HEK293T (cell line): ENCODE results near the gene PADI6.

Experiments used
- BHLHE40 ChIP-seq: fragments of 450-650 bp; IDR thresholded peaks from 2 replicates; pipeline ENCODE4 v1.6.1; 2016; ENCODE audit warnings: mild to moderate bottlenecking, moderate library complexity, borderline replicate concordance
- HDGF ChIP-seq: fragments of 450-650 bp; IDR thresholded peaks from 2 replicates; pipeline ENCODE4 v1.6.1; 2017; ENCODE audit warnings: antibody characterized with exemption, borderline replicate concordance
- SP1 ChIP-seq: fragments of 450-650 bp; IDR thresholded peaks from 2 replicates; pipeline ENCODE4 v1.6.1; 2017

DNA sequence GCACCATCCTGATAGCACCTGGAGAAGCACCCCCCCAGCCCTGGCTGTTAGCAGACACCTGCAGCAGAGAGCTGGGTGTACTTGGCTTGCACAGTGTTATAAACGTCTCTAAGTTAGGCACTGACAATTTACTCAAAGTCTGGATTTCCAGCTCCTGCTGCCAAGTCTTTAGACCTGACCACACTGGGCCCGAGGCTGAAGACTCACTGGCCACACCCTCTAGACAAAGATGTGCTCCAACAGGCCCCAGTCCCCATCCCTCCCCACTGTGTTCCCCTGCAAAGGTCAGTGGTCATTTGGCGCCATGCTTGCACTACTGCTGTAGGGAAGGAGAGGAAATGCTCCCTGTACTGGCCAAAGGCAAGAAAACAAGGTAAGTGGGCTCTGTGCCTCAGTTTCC, 31.1 kb downstream of the PADI6 start:
- TF ChIP-seq SP1: no peak
- TF ChIP-seq BHLHE40: no peak
- TF ChIP-seq HDGF: no peak
